Smooth muscle cell (in vitro differentiated cells): ENCODE measurements around the gene CBFB. TPM values are rescaled to one million over a fixed set of nuclear protein-coding genes. Genes with fewer than 3 reads are reported as not detected.
"Not testable (repeated sequence)": the region's sequence is repeated elsewhere in the genome, so short reads cannot be mapped to it uniquely, and the experiment has no call there.

Experiments
- DNase-seq: peaks from one replicate; lab custom pipeline; 2025; ENCODE audit not compliant: unreplicated experiment; lab: John Stamatoyannopoulos, UW
- H2AFZ ChIP-seq: fragments of 200-600 bp; sonication (generic); 2 replicates; pipeline ENCODE4 v1.6.0; 2016; ENCODE audit warnings: antibody characterized with exemption, low read depth, mild to moderate bottlenecking
- H3F3A ChIP-seq: fragments of 200-600 bp; sonication (generic); 2 replicates; pipeline ENCODE4 v1.6.0; 2017; ENCODE audit warnings: antibody characterized with exemption, low read depth
- H3K27ac ChIP-seq: fragments of 200-600 bp; sonication (generic); 2 replicates; pipeline ENCODE4 v1.5.1; 2016; ENCODE audit warnings: low read depth, mild to moderate bottlenecking
- H3K27me3 ChIP-seq: fragments of 200-600 bp; sonication (generic); 2 replicates; pipeline ENCODE4 v1.6.1; 2016; ENCODE audit warnings: low read depth, mild to moderate bottlenecking
- H3K36me3 ChIP-seq: fragments of 200-600 bp; sonication (generic); 2 replicates; pipeline ENCODE4 v1.5.1; 2016; ENCODE audit warnings: low read depth
- H3K4me1 ChIP-seq: fragments of 200-600 bp; sonication (generic); 2 replicates; pipeline ENCODE4 v1.5.1; 2016; ENCODE audit warnings: low read depth
- H3K4me2 ChIP-seq: fragments of 200-600 bp; sonication (generic); 2 replicates; pipeline ENCODE4 v1.6.0; 2016; ENCODE audit warnings: mild to moderate bottlenecking
- H3K4me3 ChIP-seq: fragments of 200-600 bp; sonication (generic); 2 replicates; pipeline ENCODE4 v1.5.1; 2016; ENCODE audit warnings: mild to moderate bottlenecking
- H3K79me2 ChIP-seq: fragments of 200-600 bp; sonication (generic); 2 replicates; pipeline ENCODE4 v1.6.0; 2016; ENCODE audit warnings: low read depth, mild to moderate bottlenecking
- H3K9ac ChIP-seq: fragments of 200-600 bp; sonication (generic); 2 replicates; pipeline ENCODE4 v1.6.0; 2016; ENCODE audit warnings: low read depth
- H3K9me3 ChIP-seq: fragments of 200-600 bp; sonication (generic); replicated peaks from 2 replicates; pipeline ENCODE4 v1.5.1; 2016; ENCODE audit warnings: low read depth
- H4K20me1 ChIP-seq: fragments of 200-600 bp; sonication (generic); 2 replicates; pipeline ENCODE4 v1.6.0; 2016; ENCODE audit warnings: low read depth
- WGBS: methylation state at CpG from one replicate; pipeline ENCODE4 v1.1.7; 2016; ENCODE audit warnings: low lambda C conversion rate; 5-methylcytosine and 5-hydroxymethylcytosine counted together
- polyA plus RNA-seq: library from polyadenylated mRNA; unstranded; fragments of >200 nt; fragmentation: Nextera tagmentation; extraction: Ambion mirVana; gene quantifications from 2 replicates; pipeline ENCODE4 v1.2.1, GENCODE V29; 2016
- total RNA-seq: library from RNA; depleted of rRNA; stranded (reverse); fragments of >200 nt; gene quantifications from 2 replicates; pipeline ENCODE4 v1.2.3, GENCODE V29; 2014
- TF ChIP-seq, protein P1 (sequence below): fragments of 200-600 bp; sonication (generic); IDR thresholded peaks from 2 replicates; pipeline ENCODE4 v1.5.1; 2017; ENCODE audit warnings: borderline replicate concordance, mild to moderate bottlenecking, antibody characterized with exemption; ENCODE audit not compliant: insufficient read depth, poor library complexity, severe bottlenecking

The CBFB gene
- total and polyA plus RNA-seq, 2 experiments from 2014 or later = 40.2 to 41.1 TPM

DNA sequence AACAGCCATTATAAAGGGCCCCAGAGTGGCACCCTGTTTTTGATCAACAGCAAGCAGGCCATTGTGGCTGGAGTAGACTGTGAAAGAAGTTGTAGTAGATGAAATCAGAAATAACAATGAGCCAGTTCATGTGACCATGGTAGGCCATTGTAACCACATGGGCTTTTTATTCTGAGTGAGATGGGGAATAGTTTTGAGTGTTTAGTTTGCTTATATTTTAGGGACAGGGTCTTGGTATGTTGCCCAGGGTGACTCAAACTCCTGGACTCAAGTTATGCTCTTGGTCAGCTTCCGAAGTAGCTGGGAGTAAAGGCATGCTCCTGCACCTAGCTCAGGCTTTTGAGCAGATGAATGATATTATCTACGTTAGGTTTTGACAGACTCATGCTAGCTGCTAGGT lies 12.0 kb downstream of the CBFB start:
- 83% methylated on average over 2 of the region's 2 CpGs for WGBS
- H3K9ac ChIP-seq = no peak overlapping the region
- TF ChIP-seq, protein P1, sequence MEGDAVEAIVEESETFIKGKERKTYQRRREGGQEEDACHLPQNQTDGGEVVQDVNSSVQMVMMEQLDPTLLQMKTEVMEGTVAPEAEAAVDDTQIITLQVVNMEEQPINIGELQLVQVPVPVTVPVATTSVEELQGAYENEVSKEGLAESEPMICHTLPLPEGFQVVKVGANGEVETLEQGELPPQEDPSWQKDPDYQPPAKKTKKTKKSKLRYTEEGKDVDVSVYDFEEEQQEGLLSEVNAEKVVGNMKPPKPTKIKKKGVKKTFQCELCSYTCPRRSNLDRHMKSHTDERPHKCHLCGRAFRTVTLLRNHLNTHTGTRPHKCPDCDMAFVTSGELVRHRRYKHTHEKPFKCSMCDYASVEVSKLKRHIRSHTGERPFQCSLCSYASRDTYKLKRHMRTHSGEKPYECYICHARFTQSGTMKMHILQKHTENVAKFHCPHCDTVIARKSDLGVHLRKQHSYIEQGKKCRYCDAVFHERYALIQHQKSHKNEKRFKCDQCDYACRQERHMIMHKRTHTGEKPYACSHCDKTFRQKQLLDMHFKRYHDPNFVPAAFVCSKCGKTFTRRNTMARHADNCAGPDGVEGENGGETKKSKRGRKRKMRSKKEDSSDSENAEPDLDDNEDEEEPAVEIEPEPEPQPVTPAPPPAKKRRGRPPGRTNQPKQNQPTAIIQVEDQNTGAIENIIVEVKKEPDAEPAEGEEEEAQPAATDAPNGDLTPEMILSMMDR = no peak
- no peak overlapping the region for H3K4me3 ChIP-seq
- peaks cover 82% of the 10 kb centered on the region for H4K20me1 ChIP-seq
- H2AFZ ChIP-seq = no peak overlapping the region
- H3F3A ChIP-seq = no peaks in the 10 kb centered on the region
- DNase-seq = no peak
- H3K27ac ChIP-seq = no peak overlapping the region
- H3K79me2 ChIP-seq = peaks cover 96% of the 10 kb centered on the region
- H3K4me2 ChIP-seq = no peak overlapping the region
- no peaks in the 10 kb centered on the region for H3K4me1 ChIP-seq
- no peaks in the 10 kb centered on the region for H3K27me3 ChIP-seq
- no peaks in the 10 kb centered on the region for H3K9me3 ChIP-seq
- no peaks in the 10 kb centered on the region for H3K36me3 ChIP-seq

DNA sequence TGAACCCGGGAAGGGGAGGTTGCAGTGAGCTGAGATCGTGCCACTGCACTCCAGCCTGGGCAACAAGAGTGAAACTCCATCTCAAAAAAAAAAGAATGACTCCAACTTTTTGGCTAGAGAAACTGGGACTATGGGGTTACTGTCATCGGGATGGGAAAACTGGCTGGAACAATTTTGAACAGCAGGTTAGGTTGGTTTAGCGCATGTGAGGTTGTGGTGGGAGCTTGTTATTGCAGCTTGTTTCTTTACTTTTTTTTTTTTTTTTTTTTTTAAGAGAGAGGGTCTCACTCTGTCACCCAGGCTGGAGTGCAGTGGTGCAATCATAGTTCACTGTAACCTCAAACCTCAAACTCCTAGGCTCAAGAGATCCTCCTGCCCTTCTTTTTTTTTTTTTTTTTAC lies 12.6 kb downstream of the CBFB start:
- H4K20me1 ChIP-seq = peaks cover 82% of the 10 kb centered on the region
- WGBS = 96% methylated on average over 4 of the region's 4 CpGs

DNA sequence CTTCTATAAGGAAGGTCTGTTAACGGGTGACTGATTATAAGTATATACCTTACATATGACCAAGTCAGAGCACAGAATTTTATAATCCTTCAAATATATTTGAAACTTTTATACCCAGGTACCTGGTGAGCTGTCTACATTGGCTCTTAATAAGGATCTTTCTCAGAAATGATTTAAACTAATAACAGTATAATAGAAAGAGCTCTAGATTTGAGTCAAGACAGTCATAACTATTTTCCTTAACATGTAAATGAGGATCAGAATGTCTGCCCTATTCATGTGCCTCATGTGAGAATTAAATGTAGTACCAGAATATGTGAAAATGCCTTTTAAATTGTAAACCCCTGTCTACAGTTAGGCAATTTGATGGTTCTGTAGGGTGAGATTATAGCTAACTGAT lies 14.5 kb downstream of the CBFB start:
- 100% methylated on average over 1 of the region's 1 CpG for WGBS
- no peak overlapping the region for H3K4me2 ChIP-seq

More for the DNA sequence above, 12.6 kb downstream of the CBFB start:
- H3K4me1 ChIP-seq, H3K4me3 ChIP-seq, DNase-seq, H3F3A ChIP-seq, H3K9me3 ChIP-seq, H3K27me3 ChIP-seq, H3K36me3 ChIP-seq, H3K27ac ChIP-seq, H2AFZ ChIP-seq, H3K4me2 ChIP-seq, H3K9ac ChIP-seq: not testable (repeated sequence)
- peaks cover 96% of the 10 kb centered on the region for H3K79me2 ChIP-seq

DNA sequence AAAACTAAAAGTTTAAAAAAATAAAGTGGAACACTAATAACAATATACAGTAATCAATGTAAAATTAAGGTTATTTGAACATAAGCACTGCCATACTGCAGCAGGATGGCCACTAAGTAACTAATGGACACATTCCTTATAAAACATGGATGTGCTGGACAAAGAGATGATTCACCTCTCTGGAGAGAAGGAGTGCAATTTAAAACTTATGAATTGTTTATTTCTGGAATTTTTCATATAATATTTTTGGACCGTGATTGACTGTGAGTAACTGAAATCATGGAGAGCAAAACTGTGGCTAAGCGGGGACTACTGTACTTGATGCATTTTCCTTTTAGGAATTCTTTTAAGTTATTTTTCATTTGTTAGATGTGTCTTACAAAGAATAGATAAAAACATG lies 21.8 kb downstream of the CBFB start:
- Histone ChIP-seq H3K4me1 (no peaks in the 10 kb centered on the region), H3K4me3 (no peak overlapping the region), H3K9me3 (no peaks in the 10 kb centered on the region), H3K27ac (no peak overlapping the region), H3K27me3 (no peaks in the 10 kb centered on the region), H3K9ac (no peak overlapping the region), H3F3A (peaks cover 17% of the 10 kb centered on the region), H2AFZ (no peak overlapping the region), H4K20me1 (peaks cover 42% of the 10 kb centered on the region), H3K79me2 (peaks cover 68% of the 10 kb centered on the region), H3K4me2 (no peak overlapping the region), H3K36me3 (no peaks in the 10 kb centered on the region)
- TF ChIP-seq, protein P1 = no peak
- no peak for DNase-seq
- 98% methylated on average over 2 of the region's 2 CpGs for WGBS

More for the DNA sequence above, 14.5 kb downstream of the CBFB start:
- Histone ChIP-seq H2AFZ (no peak overlapping the region), H3F3A (no peaks in the 10 kb centered on the region), H3K9ac (no peak overlapping the region), H4K20me1 (peaks cover 84% of the 10 kb centered on the region), H3K4me1 (no peaks in the 10 kb centered on the region), H3K9me3 (no peaks in the 10 kb centered on the region), H3K79me2 (peaks cover 95% of the 10 kb centered on the region), H3K27me3 (no peaks in the 10 kb centered on the region), H3K27ac (no peak overlapping the region), H3K4me3 (no peak overlapping the region), H3K36me3 (no peaks in the 10 kb centered on the region)
- DNase-seq = no peak
- TF ChIP-seq, protein P1 = no peak
